Neural cell (in vitro differentiated cells): ENCODE results near the gene MROH2A. TPM values are rescaled to one million over a fixed set of nuclear protein-coding genes. Genes with fewer than 3 reads are reported as not detected.

Source experiments
- H2AFZ ChIP-seq: fragments of 200-600, 300-800 bp; sonication (generic), shearing (Covaris generic); 2 replicates; pipeline ENCODE4 v1.6.0; 2014; ENCODE audit warnings: low read depth, mild to moderate bottlenecking, antibody characterized with exemption, low read length, moderate library complexity
- H3F3A ChIP-seq: fragments of 200-600 bp; shearing (Covaris generic); 2 replicates; pipeline ENCODE4 v1.6.1; 2016; ENCODE audit warnings: mild to moderate bottlenecking, moderate library complexity, mixed read lengths, antibody characterized with exemption, low read length; ENCODE audit not compliant: insufficient read depth, poor library complexity, severe bottlenecking
- H3K27ac ChIP-seq: fragments of 200-600, 300-800 bp; sonication (generic), shearing (Covaris generic); 2 replicates; pipeline ENCODE4 v1.5.1; 2014; ENCODE audit warnings: mild to moderate bottlenecking, low read length, moderate library complexity
- H3K27me3 ChIP-seq: fragments of 300-800, 200-600 bp; sonication (generic), shearing (Covaris generic); 2 replicates; pipeline ENCODE4 v1.6.0; 2014; ENCODE audit warnings: mild to moderate bottlenecking, low read depth, low read length, moderate library complexity; ENCODE audit not compliant: insufficient read depth
- H3K36me3 ChIP-seq: fragments of 300-800, 200-600 bp; sonication (generic), shearing (Covaris generic); 2 replicates; pipeline ENCODE4 v1.5.1; 2014; ENCODE audit warnings: mild to moderate bottlenecking, antibody characterized with exemption, low read length, moderate library complexity; ENCODE audit not compliant: insufficient read depth
- H3K4me2 ChIP-seq: fragments of 300-800, 200-600 bp; sonication (generic), shearing (Covaris generic); 2 replicates; pipeline ENCODE4 v1.6.0; 2014; ENCODE audit warnings: mild to moderate bottlenecking, low read length
- H3K4me3 ChIP-seq: fragments of 300-800, 200-600 bp; sonication (generic), shearing (Covaris generic); 2 replicates; pipeline ENCODE4 v1.5.1; 2014; ENCODE audit warnings: mild to moderate bottlenecking, low read length, moderate library complexity
- H3K79me2 ChIP-seq: fragments of 200-600 bp; shearing (Covaris generic); replicated peaks from 2 replicates; pipeline ENCODE4 v1.6.0; 2014; ENCODE audit warnings: mild to moderate bottlenecking, low read length, moderate library complexity; ENCODE audit not compliant: insufficient read depth
- H3K9ac ChIP-seq: fragments of 300-800, 200-600 bp; sonication (generic), shearing (Covaris generic); 2 replicates; pipeline ENCODE4 v1.6.1; 2016; ENCODE audit warnings: mild to moderate bottlenecking, low read length, mixed read lengths
- H3K9me2 ChIP-seq: fragments of 200-600 bp; shearing (Covaris generic); 2 replicates; pipeline ENCODE4 v1.6.1; 2016; ENCODE audit warnings: mild to moderate bottlenecking, low read length, mixed read lengths; ENCODE audit not compliant: insufficient read depth
- H3K9me3 ChIP-seq: fragments of 200-600, 300-800 bp; sonication (generic), shearing (Covaris generic); 2 replicates; pipeline ENCODE4 v1.6.1; 2016; ENCODE audit warnings: mild to moderate bottlenecking, mixed run types, low read length, moderate library complexity, mixed read lengths
- H4K20me1 ChIP-seq: fragments of 200-600 bp; shearing (Covaris generic); 2 replicates; pipeline ENCODE4 v1.6.1; 2016; ENCODE audit warnings: mild to moderate bottlenecking, mixed run types; ENCODE audit not compliant: insufficient read depth
- CTCF ChIP-seq: fragments of 450-650 bp; IDR thresholded peaks from 2 replicates; pipeline ENCODE4 v1.5.1; 2014; ENCODE audit warnings: antibody characterized with exemption, mild to moderate bottlenecking, moderate library complexity; ENCODE audit not compliant: poor library complexity, severe bottlenecking
- EP300 ChIP-seq: fragments of 450-650 bp; conservative IDR thresholded peaks from 2 replicates; pipeline ENCODE4 v1.6.1; 2014; ENCODE audit warnings: antibody characterized with exemption, mild to moderate bottlenecking, moderate library complexity; ENCODE audit not compliant: poor library complexity, severe bottlenecking
- EZH2 ChIP-seq: fragments of 200-600, 300-800 bp; shearing (Covaris generic), sonication (generic); IDR thresholded peaks from 2 replicates; pipeline ENCODE4 v1.6.1; 2014; ENCODE audit warnings: antibody characterized with exemption, low read length, borderline replicate concordance, mild to moderate bottlenecking; ENCODE audit not compliant: insufficient read depth, poor library complexity, severe bottlenecking
- MXI1 ChIP-seq: fragments of 450-650 bp; conservative IDR thresholded peaks from 2 replicates; pipeline ENCODE4 v1.6.1; 2014; ENCODE audit warnings: antibody characterized with exemption, mild to moderate bottlenecking; ENCODE audit not compliant: poor library complexity, severe bottlenecking
- POLR2AphosphoS5 ChIP-seq: IDR thresholded peaks from 2 replicates; pipeline ENCODE4 v1.6.1; 2012
- RAD21 ChIP-seq: fragments of 450-650 bp; conservative IDR thresholded peaks from 2 replicates; pipeline ENCODE4 v1.6.1; 2014; ENCODE audit warnings: antibody characterized with exemption, mild to moderate bottlenecking, moderate library complexity
- SMC3 ChIP-seq: fragments of 450-650 bp; conservative IDR thresholded peaks from 2 replicates; pipeline ENCODE4 v1.6.1; 2014; ENCODE audit warnings: antibody characterized with exemption, mild to moderate bottlenecking, moderate library complexity; ENCODE audit not compliant: poor library complexity
- TAF1 ChIP-seq: IDR thresholded peaks from 2 replicates; pipeline ENCODE4 v1.6.1; 2012; ENCODE audit warnings: low read depth
- polyA plus RNA-seq: library from polyadenylated mRNA; depleted of rRNA; stranded (reverse); fragments of >200 nt; gene quantifications from 2 replicates; pipeline ENCODE4 v1.2.3, GENCODE V29; 2014
- TF ChIP-seq, protein P1 (sequence below): IDR thresholded peaks from 2 replicates; pipeline ENCODE4 v1.6.1; 2012; ENCODE audit warnings: borderline replicate concordance

The MROH2A gene
- polyA plus RNA-seq, 1 donor from 2014 or later = not detected

DNA sequence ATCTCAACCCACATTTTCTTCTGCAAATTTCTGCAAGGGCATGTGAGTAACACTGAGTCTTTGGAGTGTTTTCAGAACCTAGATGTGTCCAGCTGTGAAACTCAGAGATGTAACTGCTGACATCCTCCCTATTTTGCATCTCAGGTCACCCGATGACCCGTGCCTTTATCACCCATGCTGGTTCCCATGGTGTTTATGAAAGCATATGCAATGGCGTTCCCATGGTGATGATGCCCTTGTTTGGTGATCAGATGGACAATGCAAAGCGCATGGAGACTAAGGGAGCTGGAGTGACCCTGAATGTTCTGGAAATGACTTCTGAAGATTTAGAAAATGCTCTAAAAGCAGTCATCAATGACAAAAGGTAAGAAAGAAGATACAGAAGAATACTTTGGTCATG lies 10.1 kb upstream of the MROH2A start:
- Histone ChIP-seq H4K20me1 (no peaks in the 10 kb centered on the region), H3K27me3 (no peaks in the 10 kb centered on the region), H3K9me3 (no peaks in the 10 kb centered on the region), H3F3A (no peaks in the 10 kb centered on the region), H3K4me2 (no peak overlapping the region), H3K9me2 (no peaks in the 10 kb centered on the region), H3K4me3 (no peak overlapping the region), H3K9ac (no peak overlapping the region), H3K79me2 (no peaks in the 10 kb centered on the region), H3K27ac (no peak overlapping the region), H3K36me3 (no peaks in the 10 kb centered on the region), H2AFZ (no peak overlapping the region)
- no peak for TF ChIP-seq EZH2
- TF ChIP-seq TAF1 = no peak
- TF ChIP-seq, protein P1, sequence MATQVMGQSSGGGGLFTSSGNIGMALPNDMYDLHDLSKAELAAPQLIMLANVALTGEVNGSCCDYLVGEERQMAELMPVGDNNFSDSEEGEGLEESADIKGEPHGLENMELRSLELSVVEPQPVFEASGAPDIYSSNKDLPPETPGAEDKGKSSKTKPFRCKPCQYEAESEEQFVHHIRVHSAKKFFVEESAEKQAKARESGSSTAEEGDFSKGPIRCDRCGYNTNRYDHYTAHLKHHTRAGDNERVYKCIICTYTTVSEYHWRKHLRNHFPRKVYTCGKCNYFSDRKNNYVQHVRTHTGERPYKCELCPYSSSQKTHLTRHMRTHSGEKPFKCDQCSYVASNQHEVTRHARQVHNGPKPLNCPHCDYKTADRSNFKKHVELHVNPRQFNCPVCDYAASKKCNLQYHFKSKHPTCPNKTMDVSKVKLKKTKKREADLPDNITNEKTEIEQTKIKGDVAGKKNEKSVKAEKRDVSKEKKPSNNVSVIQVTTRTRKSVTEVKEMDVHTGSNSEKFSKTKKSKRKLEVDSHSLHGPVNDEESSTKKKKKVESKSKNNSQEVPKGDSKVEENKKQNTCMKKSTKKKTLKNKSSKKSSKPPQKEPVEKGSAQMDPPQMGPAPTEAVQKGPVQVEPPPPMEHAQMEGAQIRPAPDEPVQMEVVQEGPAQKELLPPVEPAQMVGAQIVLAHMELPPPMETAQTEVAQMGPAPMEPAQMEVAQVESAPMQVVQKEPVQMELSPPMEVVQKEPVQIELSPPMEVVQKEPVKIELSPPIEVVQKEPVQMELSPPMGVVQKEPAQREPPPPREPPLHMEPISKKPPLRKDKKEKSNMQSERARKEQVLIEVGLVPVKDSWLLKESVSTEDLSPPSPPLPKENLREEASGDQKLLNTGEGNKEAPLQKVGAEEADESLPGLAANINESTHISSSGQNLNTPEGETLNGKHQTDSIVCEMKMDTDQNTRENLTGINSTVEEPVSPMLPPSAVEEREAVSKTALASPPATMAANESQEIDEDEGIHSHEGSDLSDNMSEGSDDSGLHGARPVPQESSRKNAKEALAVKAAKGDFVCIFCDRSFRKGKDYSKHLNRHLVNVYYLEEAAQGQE = no peak
- TF ChIP-seq MXI1 = no peak
- TF ChIP-seq CTCF = no peak
- no peak for TF ChIP-seq EP300
- no peak for TF ChIP-seq SMC3
- no peak for TF ChIP-seq RAD21
- no peak for TF ChIP-seq POLR2AphosphoS5

GRCh38 chr2:233769260-233769659 lies 8.9 kb upstream of the MROH2A start:
- Histone ChIP-seq H3K9me3 (no peaks in the 10 kb centered on the region), H3K4me3 (no peak overlapping the region), H3K9me2 (no peaks in the 10 kb centered on the region), H3K4me2 (no peak overlapping the region), H3K36me3 (no peaks in the 10 kb centered on the region), H3K9ac (no peak overlapping the region), H4K20me1 (no peaks in the 10 kb centered on the region), H2AFZ (no peak overlapping the region), H3F3A (no peaks in the 10 kb centered on the region), H3K27ac (no peak overlapping the region), H3K27me3 (no peaks in the 10 kb centered on the region), H3K79me2 (no peaks in the 10 kb centered on the region)
- TF ChIP-seq TAF1 (no peak), MXI1 (no peak), POLR2AphosphoS5 (no peak), SMC3 (no peak), CTCF (no peak)
- TF ChIP-seq, protein P1 = no peak
